ENCODE measurements around the gene SYNGR1. TPM values are rescaled to one million over a fixed set of nuclear protein-coding genes. Genes with fewer than 3 reads are reported as not detected.

SYNGR1 gene
- total and polyA plus RNA-seq, 2 experiments from 2014 or later, result 30.9 to 37.0 TPM

- H3K79me2 ChIP-seq (replicated peaks; ENCODE audit: insufficient read depth), result peaks cover 6% of the 10 kb centered on the region
- no peak for TF ChIP-seq EZH2phosphoT487 (IDR thresholded peaks at IDR 0.05; ENCODE audit: unreplicated experiment)
- no peak for TF ChIP-seq POLR2AphosphoS5 (IDR thresholded peaks at IDR 0.05; ENCODE audit: low read depth)
- H2AFZ ChIP-seq, result no peak overlapping the region
- Mint-ChIP-seq H3K36me3 (ENCODE audit: low read depth) (peaks cover 41% of the 10 kb centered on the region), H3K9me3 (peaks cover 5% of the 10 kb centered on the region; the same call in 1 of the 3 replicates), H3K4me1 (peaks cover 45% of the 10 kb centered on the region), H3K27me3 (ENCODE audit: insufficient read depth, low read depth, poor library complexity) (peaks cover 51% of the 10 kb centered on the region), H3K27ac (peak overlapping the region; percentile 53; the same call in 1 of the 2 replicates), H3K4me3 (no peak overlapping the region; the same call in 2 of the 3 replicates)
- peaks cover 65% of the 10 kb centered on the region for H3F3A ChIP-seq (replicated peaks; ENCODE audit: low read depth)
- peak overlapping the region; percentile 91 for H3K27ac ChIP-seq (ENCODE audit: low read depth)
- ATAC-seq, result peak; percentile 1
- no peak overlapping the region for H3K4me3 ChIP-seq
- peaks cover 30% of the 10 kb centered on the region for H3K36me3 ChIP-seq (ENCODE audit: insufficient read depth)
- H4K20me1 ChIP-seq (replicated peaks; ENCODE audit: insufficient read depth), result peaks cover 24% of the 10 kb centered on the region
- H3K4me1 ChIP-seq (ENCODE audit: insufficient read depth), result peaks cover 32% of the 10 kb centered on the region; the same call in 1 of the 2 replicates
- H3K27me3 ChIP-seq (ENCODE audit: insufficient read depth), result no peaks in the 10 kb centered on the region
- peak overlapping the region; percentile 4; the same call in 1 of the 2 replicates for H3K4me2 ChIP-seq
- H3K9me2 ChIP-seq (ENCODE audit: insufficient read depth), result no peaks in the 10 kb centered on the region
- no peak for DNase-seq (ENCODE audit: low spot score)
Measured at GRCh38 chr22:39309881-39310714, 39.7 kb upstream of the SYNGR1 start.

- TF ChIP-seq POLR2AphosphoS5 (IDR thresholded peaks at IDR 0.05; ENCODE audit: low read depth) (peak; percentile 67), EZH2 (IDR thresholded peaks at IDR 0.05; ENCODE audit: low read depth, unreplicated experiment) (no peak)
- Histone ChIP-seq H3K36me3 (ENCODE audit: insufficient read depth) (peaks cover 46% of the 10 kb centered on the region), H3K4me3 (no peak overlapping the region), H3K27ac (ENCODE audit: low read depth) (peak overlapping the region; percentile 99), H3K27me3 (ENCODE audit: insufficient read depth) (no peaks in the 10 kb centered on the region), H3K4me2 (0 out of 2 replicates have a peak overlapping the region, but pooled peaks have one; percentile 22), H3K79me2 (replicated peaks; ENCODE audit: insufficient read depth) (peaks cover 23% of the 10 kb centered on the region), H2AFZ (no peak overlapping the region), H3K9me2 (ENCODE audit: insufficient read depth) (no peaks in the 10 kb centered on the region), H3K4me1 (ENCODE audit: insufficient read depth) (peaks cover 45% of the 10 kb centered on the region), H3F3A (replicated peaks; ENCODE audit: low read depth) (peaks cover 77% of the 10 kb centered on the region), H4K20me1 (replicated peaks; ENCODE audit: insufficient read depth) (peaks cover 40% of the 10 kb centered on the region)
- DNase-seq (ENCODE audit: low spot score) (peak; percentile 60), ATAC-seq (peak; percentile 3)
- Mint-ChIP-seq H3K9me3 (peaks cover 5% of the 10 kb centered on the region; the same call in 2 of the 3 replicates), H3K4me3 (peak overlapping the region; percentile 51), H3K27ac (peak overlapping the region; percentile 96), H3K36me3 (ENCODE audit: low read depth) (peaks cover 58% of the 10 kb centered on the region), H3K27me3 (ENCODE audit: insufficient read depth, low read depth, poor library complexity) (peaks cover 60% of the 10 kb centered on the region), H3K4me1 (peaks cover 58% of the 10 kb centered on the region)
Measured at GRCh38 chr22:39311592-39312400, 38.0 kb upstream of the SYNGR1 start.

- Histone ChIP-seq H3K27ac (ENCODE audit: low read depth) (peak overlapping the region; percentile 99), H4K20me1 (replicated peaks; ENCODE audit: insufficient read depth) (peaks cover 46% of the 10 kb centered on the region), H3F3A (replicated peaks; ENCODE audit: low read depth) (peaks cover 83% of the 10 kb centered on the region), H3K27me3 (ENCODE audit: insufficient read depth) (no peaks in the 10 kb centered on the region), H2AFZ (no peak overlapping the region), H3K9me2 (ENCODE audit: insufficient read depth) (no peaks in the 10 kb centered on the region), H3K4me2 (no peak overlapping the region), H3K4me3 (no peak overlapping the region), H3K79me2 (replicated peaks; ENCODE audit: insufficient read depth) (peaks cover 29% of the 10 kb centered on the region), H3K36me3 (ENCODE audit: insufficient read depth) (peaks cover 52% of the 10 kb centered on the region), H3K4me1 (ENCODE audit: insufficient read depth) (peaks cover 51% of the 10 kb centered on the region)
- Mint-ChIP-seq H3K4me1 (peaks cover 64% of the 10 kb centered on the region), H3K27ac (0 out of 2 replicates have a peak overlapping the region, but pooled peaks have one; percentile 31), H3K4me3 (0 out of 3 replicates have a peak overlapping the region, but pooled peaks have one; percentile 26), H3K9me3 (peaks cover 7% of the 10 kb centered on the region; the same call in 2 of the 3 replicates), H3K27me3 (ENCODE audit: insufficient read depth, low read depth, poor library complexity) (peaks cover 66% of the 10 kb centered on the region), H3K36me3 (ENCODE audit: low read depth) (peaks cover 64% of the 10 kb centered on the region)
- DNase-seq (ENCODE audit: low spot score), result no peak
- no peak for ATAC-seq
- TF ChIP-seq STAT1 (IDR thresholded peaks at IDR 0.05; ENCODE audit: unreplicated experiment), result no peak
- TF ChIP-seq CTCF (conservative IDR thresholded peaks at IDR 0.05; ENCODE audit: low read depth in 2 of 2), result no peak
Measured at GRCh38 chr22:39312410-39312809, 37.4 kb upstream of the SYNGR1 start.
